Stimulated activated naive CD4-positive, alpha-beta T cell (primary cell): ENCODE data around the gene SPPL2B.

Experiments used
- DNase-seq, 6 experiments: peaks; one replicate each; lab custom pipeline; 2025; lab: John Stamatoyannopoulos, UW

Gene SPPL2B

GRCh38 chr19:2355168-2356035 is 26.9 kb downstream of the SPPL2B start:
- no peak for DNase-seq

- no peak for DNase-seq
These were observed 27.7 kb downstream of the SPPL2B start for GRCh38 chr19:2356036-2356646.

- DNase-seq = no peak
These were observed 29.1 kb downstream of the SPPL2B start for GRCh38 chr19:2357279-2358206.

GRCh38 chr19:2358548-2359173 is 30.2 kb downstream of the SPPL2B start:
- no peak for DNase-seq

- DNase-seq = no peak
These were observed 31.7 kb downstream of the SPPL2B start, which contains the start of gene TMPRSS9 for GRCh38 chr19:2359992-2360685. Gene TMPRSS9 (plus strand): TSS chr19:2360265. CDS start chr19:2389786, 29,521 bp downstream.

GRCh38 chr19:2360833-2361232 is 32.3 kb downstream of the SPPL2B start:
- DNase-seq = no peak

GRCh38 chr19:2361246-2362045 is 33.0 kb downstream of the SPPL2B start:
- no peak for DNase-seq

- DNase-seq = no peak
These were observed 33.8 kb downstream of the SPPL2B start for GRCh38 chr19:2362046-2362969.

- DNase-seq = no peak
These were observed 34.5 kb downstream of the SPPL2B start for GRCh38 chr19:2362970-2363300.

GRCh38 chr19:2363419-2363818 is 34.9 kb downstream of the SPPL2B start:
- no peak for DNase-seq

GRCh38 chr19:2365201-2365970 is 36.9 kb downstream of the SPPL2B start:
- DNase-seq = no peak

- DNase-seq = no peak
These were observed 43.2 kb downstream of the SPPL2B start for GRCh38 chr19:2371656-2372055.

- DNase-seq = no peak
These were observed 43.7 kb downstream of the SPPL2B start for GRCh38 chr19:2372076-2372612.

- DNase-seq = no peak
These were observed 46.3 kb downstream of the SPPL2B start for GRCh38 chr19:2374808-2375207.

- no peak for DNase-seq
These were observed 47.1 kb downstream of the SPPL2B start for GRCh38 chr19:2375353-2376121.

- no peak for DNase-seq
These were observed 48.5 kb downstream of the SPPL2B start for GRCh38 chr19:2376784-2377519.

- no peak for DNase-seq
These were observed 52.1 kb downstream of the SPPL2B start for GRCh38 chr19:2380567-2380966.
